GM10266 (cell line): Measurements from ENCODE around the gene LONRF3.

Experiments used
- DNase-seq: peaks from one replicate; pipeline ENCODE4 v3.0.0; 2012; ENCODE audit errors: extremely low spot score
- TF ChIP-seq, protein P1 (sequence below): IDR thresholded peaks from 2 replicates; pipeline ENCODE4 v1.5.1; 2012; ENCODE audit warnings: mild to moderate bottlenecking, low read depth; ENCODE audit not compliant: control insufficient read depth, insufficient read depth; ENCODE audit errors: missing control alignments

Gene LONRF3

GRCh38 chrX:119041175-119041574, 66.8 kb downstream of the LONRF3 start:
- no peak for DNase-seq
- TF ChIP-seq, protein P1, sequence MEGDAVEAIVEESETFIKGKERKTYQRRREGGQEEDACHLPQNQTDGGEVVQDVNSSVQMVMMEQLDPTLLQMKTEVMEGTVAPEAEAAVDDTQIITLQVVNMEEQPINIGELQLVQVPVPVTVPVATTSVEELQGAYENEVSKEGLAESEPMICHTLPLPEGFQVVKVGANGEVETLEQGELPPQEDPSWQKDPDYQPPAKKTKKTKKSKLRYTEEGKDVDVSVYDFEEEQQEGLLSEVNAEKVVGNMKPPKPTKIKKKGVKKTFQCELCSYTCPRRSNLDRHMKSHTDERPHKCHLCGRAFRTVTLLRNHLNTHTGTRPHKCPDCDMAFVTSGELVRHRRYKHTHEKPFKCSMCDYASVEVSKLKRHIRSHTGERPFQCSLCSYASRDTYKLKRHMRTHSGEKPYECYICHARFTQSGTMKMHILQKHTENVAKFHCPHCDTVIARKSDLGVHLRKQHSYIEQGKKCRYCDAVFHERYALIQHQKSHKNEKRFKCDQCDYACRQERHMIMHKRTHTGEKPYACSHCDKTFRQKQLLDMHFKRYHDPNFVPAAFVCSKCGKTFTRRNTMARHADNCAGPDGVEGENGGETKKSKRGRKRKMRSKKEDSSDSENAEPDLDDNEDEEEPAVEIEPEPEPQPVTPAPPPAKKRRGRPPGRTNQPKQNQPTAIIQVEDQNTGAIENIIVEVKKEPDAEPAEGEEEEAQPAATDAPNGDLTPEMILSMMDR = no peak

GRCh38 chrX:119042040-119042439, 67.6 kb downstream of the LONRF3 start:
- no peak for DNase-seq
- TF ChIP-seq, protein P1 = no peak

DNA sequence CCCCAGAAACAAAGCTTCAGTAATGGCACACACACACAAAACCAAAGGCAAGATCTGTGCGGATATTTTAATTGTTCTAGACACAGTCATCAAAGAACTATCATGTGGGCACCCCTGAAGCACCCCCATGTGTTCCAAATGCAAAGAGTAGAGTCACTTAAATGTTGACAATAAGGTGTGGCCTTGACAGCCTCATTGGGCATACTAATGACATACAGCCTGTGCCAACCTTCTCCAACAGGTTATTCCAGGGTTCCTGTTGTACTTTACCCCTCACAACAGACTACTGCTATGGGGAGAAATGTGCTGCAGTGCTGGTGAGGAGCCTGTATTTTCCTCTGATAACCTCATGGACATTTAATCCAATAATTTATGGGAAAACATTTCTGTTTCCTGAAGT, 68.6 kb downstream of the LONRF3 start:
- TF ChIP-seq, protein P1 = no peak
- DNase-seq = no peak

GRCh38 chrX:119045884-119046283, 71.5 kb downstream of the LONRF3 start:
- no peak for DNase-seq
- TF ChIP-seq, protein P1 = no peak

DNA sequence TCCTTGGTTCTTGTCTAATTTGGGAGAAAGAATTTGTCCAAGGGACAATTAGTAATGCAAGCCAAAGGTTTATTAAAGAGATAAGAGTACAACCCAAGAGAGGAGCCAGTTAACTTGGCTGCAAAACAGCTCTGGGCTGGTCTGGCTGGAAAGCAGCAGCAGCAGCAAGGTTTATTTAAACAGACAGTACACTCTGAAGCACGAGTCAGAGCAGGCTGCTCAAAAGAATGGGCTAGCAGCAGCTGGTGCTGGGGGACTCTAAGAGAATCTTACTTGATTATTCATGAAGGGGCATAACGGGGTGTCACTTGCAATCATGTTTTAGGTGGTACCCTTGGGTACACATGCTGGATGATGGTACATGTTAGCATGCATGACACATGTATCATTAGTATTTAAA, 81.3 kb downstream of the LONRF3 start:
- TF ChIP-seq, protein P1 = no peak
- DNase-seq = no peak

DNA sequence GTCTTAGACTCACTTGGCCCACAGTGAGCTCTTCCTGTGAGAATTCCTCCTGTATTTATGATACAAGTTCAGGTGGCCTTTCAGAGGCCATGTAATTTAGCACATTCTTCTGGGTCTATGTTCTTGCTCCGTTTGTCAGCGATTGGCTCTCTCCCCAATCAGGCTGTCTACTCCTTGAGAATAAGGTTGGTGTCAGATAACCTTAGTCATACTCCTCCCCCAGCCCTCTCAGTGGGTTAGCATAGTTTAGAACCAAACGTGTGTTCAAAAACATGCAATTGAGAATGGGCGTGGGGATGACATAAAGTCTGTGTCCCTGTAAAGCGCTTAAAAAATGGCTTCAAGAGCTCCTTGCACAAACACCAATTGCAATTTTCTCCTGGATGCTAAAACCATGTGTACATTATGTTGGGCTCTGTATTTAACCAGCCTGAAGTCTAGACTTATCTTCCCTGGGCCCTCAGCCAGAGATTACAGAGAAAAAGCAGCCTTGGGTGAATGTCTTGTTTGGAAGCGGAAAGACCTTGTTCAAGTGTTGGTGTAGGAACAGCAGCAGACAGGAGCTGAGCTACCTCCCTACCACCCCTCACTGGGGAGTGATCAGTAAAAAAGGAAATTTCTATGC, 88.4 kb downstream of the LONRF3 start:
- DNase-seq = no peak
- TF ChIP-seq, protein P1 = no peak

DNA sequence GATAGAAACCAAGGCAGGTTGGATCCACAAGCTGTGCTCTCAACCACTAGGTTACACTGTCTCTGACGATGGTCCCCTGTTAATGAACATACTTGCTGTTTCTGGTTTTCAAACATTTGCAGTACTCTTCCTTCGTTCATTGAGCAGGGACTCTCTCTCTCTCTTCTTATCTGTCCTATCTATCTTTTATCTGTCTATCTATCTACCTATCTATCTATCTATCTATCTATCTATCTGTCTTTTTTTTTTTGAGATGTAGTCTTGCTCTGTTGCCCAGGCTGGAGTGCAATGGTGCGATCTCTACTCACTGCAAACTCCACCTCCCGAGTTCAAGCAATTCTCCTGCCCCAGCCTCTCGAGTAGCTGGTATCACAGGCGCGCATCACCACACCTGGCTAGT, 89.0 kb downstream of the LONRF3 start:
- TF ChIP-seq, protein P1 = no peak
- no peak for DNase-seq
